ENCODE measurements around the gene OR4M1. TPM values are rescaled to one million over a fixed set of nuclear protein-coding genes. Genes with fewer than 3 reads are reported as not detected.
"Not testable (repeated sequence)": the region's sequence is repeated elsewhere in the genome, so short reads cannot be mapped to it uniquely, and the experiment has no call there.

The OR4M1 gene
- total and polyA plus RNA-seq, 5 donors from 2014 or later = not detected

DNA sequence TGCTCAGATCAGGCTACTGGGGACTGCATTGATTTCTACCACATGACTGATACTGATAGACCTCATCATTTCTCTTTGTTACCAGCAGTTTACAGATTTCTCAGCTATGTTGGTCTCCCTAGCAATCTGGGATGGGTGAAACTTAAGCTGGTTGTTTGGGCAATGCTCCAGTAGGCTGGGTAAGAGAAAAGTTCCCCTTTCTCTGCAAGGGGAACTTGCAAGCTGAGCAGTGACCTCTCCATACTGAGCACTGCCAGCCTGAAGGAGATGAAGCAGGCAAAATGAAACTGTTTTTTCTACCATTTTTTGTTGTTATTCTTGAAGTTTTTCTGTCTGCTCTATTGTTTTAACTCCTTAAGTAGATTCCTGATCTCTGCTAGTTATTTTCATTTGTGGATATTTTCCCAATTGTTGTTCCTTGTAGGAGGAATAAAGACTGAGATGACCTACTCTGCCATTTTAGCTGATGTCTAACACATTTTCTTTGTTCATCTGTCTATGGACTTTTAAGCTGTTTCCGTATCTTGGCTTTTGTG lies 1.3 kb upstream of the OR4M1 start:
- no peak for ATAC-seq (ENCODE audit: low read depth in 2 of 2)
- no peak for DNase-seq
- no peaks in the 10 kb centered on the region for H3K36me3 Mint-ChIP-seq
- no peak overlapping the region for H3K4me3 Mint-ChIP-seq
- Histone ChIP-seq H3K27ac (ENCODE audit: insufficient read depth, low read length, poor library complexity, severe bottlenecking) (no peak overlapping the region), H3K27me3 (ENCODE audit: control insufficient read depth, insufficient read depth, low read length) (no peaks in the 10 kb centered on the region), H3K36me3 (ENCODE audit: control insufficient read depth, insufficient read depth, low read length) (no peaks in the 10 kb centered on the region), H3K9me3 (ENCODE audit: control insufficient read depth in 2 of 2, low read length in 2 of 2) (peaks cover 0 to 7% of the 10 kb centered on the region in 2 experiments), H3K4me1 (ENCODE audit: control insufficient read depth, insufficient read depth, low read length, poor library complexity, severe bottlenecking) (no peaks in the 10 kb centered on the region), H3K4me3 (ENCODE audit: low read depth, low read length) (no peak overlapping the region)
- no peak overlapping the region for H3K27ac Mint-ChIP-seq
- H3K9me3 Mint-ChIP-seq = peaks cover 3 to 23% (median 3%) of the 10 kb centered on the region in 7 donors
- H3K27me3 Mint-ChIP-seq = no peaks in the 10 kb centered on the region
- no peaks in the 10 kb centered on the region for H3K4me1 Mint-ChIP-seq

DNA sequence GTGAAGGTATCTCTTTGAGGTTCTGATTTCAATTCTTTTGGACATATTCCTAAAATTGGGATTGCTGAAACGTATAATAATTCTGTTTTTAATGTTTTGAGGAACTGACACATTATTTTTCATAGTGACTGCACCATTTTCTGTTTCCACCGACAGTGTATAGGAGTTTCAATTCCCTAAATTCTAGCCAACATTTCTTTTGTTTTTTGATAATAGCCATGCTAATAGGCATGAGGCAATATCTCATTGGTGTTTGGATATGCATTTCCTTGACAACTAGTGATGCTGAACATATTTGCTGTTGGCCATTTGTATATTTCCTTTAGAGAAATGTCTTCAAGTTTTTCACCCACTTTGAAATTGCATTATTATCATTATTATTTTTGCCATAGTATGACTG lies 850 bp upstream of the OR4M1 start:
- not testable (repeated sequence) for H3K9me3 ChIP-seq (ENCODE audit: control insufficient read depth in 2 of 2, low read length in 2 of 2); H3K27ac ChIP-seq (ENCODE audit: insufficient read depth, low read length, poor library complexity, severe bottlenecking); H3K27me3 Mint-ChIP-seq; H3K4me1 Mint-ChIP-seq; DNase-seq; H3K4me3 Mint-ChIP-seq; H3K36me3 Mint-ChIP-seq; H3K4me3 ChIP-seq (ENCODE audit: low read depth, low read length); H3K27me3 ChIP-seq (ENCODE audit: control insufficient read depth, insufficient read depth, low read length); H3K4me1 ChIP-seq (ENCODE audit: control insufficient read depth, insufficient read depth, low read length, poor library complexity, severe bottlenecking); H3K36me3 ChIP-seq (ENCODE audit: control insufficient read depth, insufficient read depth, low read length); H3K27ac Mint-ChIP-seq; ATAC-seq (ENCODE audit: low read depth in 2 of 2)
- peaks cover 3 to 23% (median 3%) of the 10 kb centered on the region in 7 donors for H3K9me3 Mint-ChIP-seq

DNA sequence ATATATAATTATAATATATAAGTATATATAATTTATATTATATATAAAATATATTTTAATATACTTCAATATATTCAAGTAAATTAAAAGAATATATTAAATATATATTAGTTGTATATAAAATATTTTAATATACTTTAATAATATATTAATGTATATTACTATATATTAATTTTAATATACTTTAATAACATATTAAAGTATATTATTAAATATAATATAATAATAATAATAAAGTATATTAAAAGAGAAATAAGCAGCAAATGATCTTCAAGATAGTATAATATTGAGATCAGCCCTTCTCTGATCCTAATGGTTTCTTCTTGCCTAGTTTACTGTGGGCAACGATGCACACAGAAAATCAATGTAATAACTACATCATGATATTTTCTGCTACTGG lies 2.3 kb downstream of the OR4M1 start:
- peaks cover 4% of the 10 kb centered on the region for H3K27me3 Mint-ChIP-seq
- H3K4me1 Mint-ChIP-seq = no peaks in the 10 kb centered on the region
- DNase-seq (no peak), ATAC-seq (ENCODE audit: low read depth in 2 of 2) (no peak)
- Histone ChIP-seq H3K27me3 (ENCODE audit: control insufficient read depth, insufficient read depth, low read length) (no peaks in the 10 kb centered on the region), H3K36me3 (ENCODE audit: control insufficient read depth, insufficient read depth, low read length) (no peaks in the 10 kb centered on the region), H3K9me3 (ENCODE audit: control insufficient read depth in 2 of 2, low read length in 2 of 2) (peaks cover 0 to 7% of the 10 kb centered on the region in 2 experiments), H3K4me1 (ENCODE audit: control insufficient read depth, insufficient read depth, low read length, poor library complexity, severe bottlenecking) (no peaks in the 10 kb centered on the region), H3K27ac (ENCODE audit: insufficient read depth, low read length, poor library complexity, severe bottlenecking) (no peak overlapping the region), H3K4me3 (ENCODE audit: low read depth, low read length) (no peak overlapping the region)
- no peak overlapping the region for H3K4me3 Mint-ChIP-seq
- H3K36me3 Mint-ChIP-seq = no peaks in the 10 kb centered on the region
- no peak overlapping the region for H3K27ac Mint-ChIP-seq
- peaks cover 0 to 22% (median 3%) of the 10 kb centered on the region in 7 donors for H3K9me3 Mint-ChIP-seq

DNA sequence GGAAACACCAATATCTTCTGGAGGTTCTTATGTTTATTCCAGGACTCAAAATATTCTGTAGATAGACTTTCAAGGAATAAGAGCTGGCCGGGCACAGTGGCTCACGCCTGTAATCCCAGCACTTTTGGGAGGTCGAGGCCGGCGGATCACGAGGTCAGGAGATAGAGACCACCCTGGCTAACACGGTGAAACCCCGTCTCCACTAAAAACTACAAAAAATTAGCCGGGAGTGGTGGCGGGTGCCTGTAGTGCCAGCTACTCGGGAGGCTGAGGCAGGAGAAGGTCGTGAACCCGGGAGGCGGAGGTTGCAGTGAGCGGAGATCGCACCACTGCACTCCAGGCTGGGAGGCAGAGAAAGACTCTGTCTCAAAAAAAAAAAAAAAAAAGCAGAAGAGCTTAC lies 12.5 kb downstream of the OR4M1 start:
- H3K4me1 Mint-ChIP-seq; ATAC-seq (ENCODE audit: low read depth in 2 of 2): not testable (repeated sequence)

DNA sequence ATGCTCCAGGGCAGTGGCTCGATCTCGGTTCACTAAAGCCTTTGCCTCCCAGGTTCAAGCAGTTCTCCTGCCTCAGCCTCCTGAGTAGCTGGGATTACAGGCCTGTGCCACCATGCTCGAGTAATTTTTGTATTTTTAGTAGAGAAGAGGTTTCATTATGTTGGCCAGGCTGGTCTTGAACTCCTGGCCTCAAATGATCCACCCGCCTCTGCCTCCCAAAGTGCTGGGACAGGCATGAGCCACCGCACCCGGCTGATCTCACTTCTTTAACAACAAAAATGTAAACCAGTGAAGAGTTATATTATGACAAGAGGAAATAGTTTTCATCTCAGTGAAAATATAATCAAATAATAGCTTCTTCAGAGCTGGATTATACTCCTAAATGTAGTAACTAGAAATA lies 14.0 kb downstream of the OR4M1 start:
- H3K4me1 ChIP-seq (ENCODE audit: control insufficient read depth, insufficient read depth, low read length, poor library complexity, severe bottlenecking); DNase-seq; H3K27ac ChIP-seq (ENCODE audit: insufficient read depth, low read length, poor library complexity, severe bottlenecking); H3K27me3 ChIP-seq (ENCODE audit: control insufficient read depth, insufficient read depth, low read length); H3K4me3 ChIP-seq (ENCODE audit: low read depth, low read length); ATAC-seq (ENCODE audit: low read depth in 2 of 2); H3K36me3 Mint-ChIP-seq; H3K4me3 Mint-ChIP-seq; H3K9me3 ChIP-seq (ENCODE audit: control insufficient read depth in 2 of 2, low read length in 2 of 2); H3K9me3 Mint-ChIP-seq; H3K4me1 Mint-ChIP-seq; H3K36me3 ChIP-seq (ENCODE audit: control insufficient read depth, insufficient read depth, low read length); H3K27me3 Mint-ChIP-seq; H3K27ac Mint-ChIP-seq: not testable (repeated sequence)

More for the DNA sequence above, 12.5 kb downstream of the OR4M1 start:
- not testable (repeated sequence) for H3K27ac ChIP-seq (ENCODE audit: insufficient read depth, low read length, poor library complexity, severe bottlenecking); H3K4me3 ChIP-seq (ENCODE audit: low read depth, low read length); H3K4me1 ChIP-seq (ENCODE audit: control insufficient read depth, insufficient read depth, low read length, poor library complexity, severe bottlenecking); H3K9me3 Mint-ChIP-seq; H3K36me3 ChIP-seq (ENCODE audit: control insufficient read depth, insufficient read depth, low read length); DNase-seq; H3K9me3 ChIP-seq (ENCODE audit: control insufficient read depth in 2 of 2, low read length in 2 of 2); H3K27me3 Mint-ChIP-seq; H3K27me3 ChIP-seq (ENCODE audit: control insufficient read depth, insufficient read depth, low read length); H3K27ac Mint-ChIP-seq; H3K4me3 Mint-ChIP-seq; H3K36me3 Mint-ChIP-seq

DNA sequence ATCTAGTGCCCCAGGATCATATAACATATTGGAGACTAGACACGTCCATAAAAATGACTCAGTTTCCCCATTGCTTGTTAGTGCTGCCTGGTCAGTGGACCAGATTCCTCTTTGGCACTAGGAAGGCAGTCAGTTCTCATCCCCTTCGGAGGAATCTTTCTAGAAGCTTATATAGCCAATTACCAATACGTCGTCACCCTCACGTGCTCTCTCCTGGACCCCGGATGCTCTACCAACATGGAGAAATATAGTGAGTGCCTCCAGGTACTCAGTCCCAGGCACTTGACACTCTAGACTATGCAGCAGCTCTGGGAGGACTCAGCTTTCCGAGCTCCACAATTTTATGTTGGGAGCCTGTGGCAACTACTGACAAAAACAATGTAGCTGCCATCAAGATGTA lies 14.8 kb downstream of the OR4M1 start:
- not testable (repeated sequence) for H3K4me3 ChIP-seq (ENCODE audit: low read depth, low read length); H3K4me3 Mint-ChIP-seq; H3K4me1 ChIP-seq (ENCODE audit: control insufficient read depth, insufficient read depth, low read length, poor library complexity, severe bottlenecking)

DNA sequence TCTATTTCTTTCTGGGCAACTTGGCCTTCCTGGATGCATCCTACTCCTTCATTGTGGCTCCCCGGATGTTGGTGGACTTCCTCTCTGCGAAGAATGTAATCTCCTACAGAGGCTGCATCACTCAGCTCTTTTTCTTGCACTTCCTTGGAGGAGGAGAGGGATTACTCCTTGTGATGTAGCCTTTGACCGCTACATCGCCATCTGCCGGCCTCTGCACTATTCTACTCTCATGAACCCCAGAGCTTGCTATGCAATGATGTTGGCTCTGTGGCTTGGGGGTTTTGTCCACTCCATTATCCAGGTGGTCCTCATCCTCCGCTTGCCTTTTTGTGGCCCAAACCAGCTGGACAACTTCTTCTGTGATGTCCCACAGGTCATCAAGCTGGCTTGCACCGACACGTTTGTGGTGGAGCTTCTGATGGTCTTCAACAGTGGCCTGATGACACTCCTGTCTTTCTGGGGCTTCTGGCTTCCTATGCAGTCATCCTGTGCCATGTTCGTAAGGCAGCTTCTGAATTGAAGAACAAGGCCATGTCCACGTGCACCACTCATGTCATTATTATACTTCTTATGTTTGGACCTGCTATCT lies 23.3 kb downstream of the OR4M1 start:
- not testable (repeated sequence) for H3K36me3 ChIP-seq (ENCODE audit: control insufficient read depth, insufficient read depth, low read length); H3K27ac ChIP-seq (ENCODE audit: insufficient read depth, low read length, poor library complexity, severe bottlenecking); H3K9me3 ChIP-seq (ENCODE audit: control insufficient read depth in 2 of 2, low read length in 2 of 2); H3K27ac Mint-ChIP-seq; DNase-seq; H3K4me1 Mint-ChIP-seq; H3K27me3 ChIP-seq (ENCODE audit: control insufficient read depth, insufficient read depth, low read length); H3K4me1 ChIP-seq (ENCODE audit: control insufficient read depth, insufficient read depth, low read length, poor library complexity, severe bottlenecking); H3K9me3 Mint-ChIP-seq; ATAC-seq (ENCODE audit: low read depth in 2 of 2); H3K27me3 Mint-ChIP-seq; H3K36me3 Mint-ChIP-seq; H3K4me3 Mint-ChIP-seq; H3K4me3 ChIP-seq (ENCODE audit: low read depth, low read length)

More for the DNA sequence above, 14.8 kb downstream of the OR4M1 start:
- not testable (repeated sequence) for H3K4me1 Mint-ChIP-seq; H3K9me3 Mint-ChIP-seq; H3K27me3 ChIP-seq (ENCODE audit: control insufficient read depth, insufficient read depth, low read length); H3K27ac ChIP-seq (ENCODE audit: insufficient read depth, low read length, poor library complexity, severe bottlenecking); H3K9me3 ChIP-seq (ENCODE audit: control insufficient read depth in 2 of 2, low read length in 2 of 2); H3K36me3 Mint-ChIP-seq; ATAC-seq (ENCODE audit: low read depth in 2 of 2); DNase-seq; H3K36me3 ChIP-seq (ENCODE audit: control insufficient read depth, insufficient read depth, low read length); H3K27me3 Mint-ChIP-seq; H3K27ac Mint-ChIP-seq

DNA sequence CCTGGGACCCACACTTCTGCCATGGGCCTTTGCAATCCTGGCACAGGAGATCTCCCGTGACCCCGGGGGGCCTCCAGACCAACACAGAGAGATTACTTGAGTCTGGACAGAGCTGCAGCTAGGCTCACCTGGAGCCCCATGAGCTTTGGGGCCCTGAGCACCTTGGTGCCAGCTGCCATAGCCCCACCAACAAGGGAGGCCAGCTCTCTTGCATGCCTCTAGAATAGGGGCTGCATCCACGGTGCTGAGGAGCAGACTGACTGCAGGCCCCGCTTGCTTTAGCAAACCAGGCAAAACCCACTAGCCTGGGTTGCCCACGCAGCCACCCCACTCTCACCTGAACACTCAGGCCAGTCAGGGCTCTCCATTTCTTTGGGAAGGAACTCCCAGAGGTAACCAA lies 26.6 kb downstream of the OR4M1 start:
- peak in 1 of 2 donors; percentile 14 for ATAC-seq (ENCODE audit: low read depth in 2 of 2)
- Mint-ChIP-seq H3K9me3 (peaks cover 0 to 6% (median 3%) of the 10 kb centered on the region in 7 donors), H3K4me3 (no peak overlapping the region), H3K27me3 (no peaks in the 10 kb centered on the region), H3K4me1 (no peaks in the 10 kb centered on the region), H3K27ac (no peak overlapping the region), H3K36me3 (no peaks in the 10 kb centered on the region)
- no peak overlapping the region for H3K27ac ChIP-seq (ENCODE audit: insufficient read depth, low read length, poor library complexity, severe bottlenecking)
- no peak for DNase-seq
- H3K27me3 ChIP-seq (ENCODE audit: control insufficient read depth, insufficient read depth, low read length) = no peaks in the 10 kb centered on the region
- H3K4me1 ChIP-seq (ENCODE audit: control insufficient read depth, insufficient read depth, low read length, poor library complexity, severe bottlenecking) = no peaks in the 10 kb centered on the region
- no peaks in the 10 kb centered on the region for H3K36me3 ChIP-seq (ENCODE audit: control insufficient read depth, insufficient read depth, low read length)
- H3K9me3 ChIP-seq (ENCODE audit: control insufficient read depth in 2 of 2, low read length in 2 of 2) = no peaks in the 10 kb centered on the region
- H3K4me3 ChIP-seq (ENCODE audit: low read depth, low read length) = no peak overlapping the region
